Nephron (organoid): ENCODE measurements around the gene PSPC1.
"Not testable (repeated sequence)": the region's sequence is repeated elsewhere in the genome, so short reads cannot be mapped to it uniquely, and the experiment has no call there.

Experiments
- H3K27ac Mint-ChIP-seq, 3 experiments: 2 replicates each; pipeline ENCODE4 v1.8.0; 2020; ENCODE audit warnings: mixed read lengths in 3 of 3, mild to moderate bottlenecking in 2 of 3, moderate library complexity in 1 of 3
- H3K27me3 Mint-ChIP-seq: 2 replicates; pipeline ENCODE4 v1.8.0; 2021; ENCODE audit warnings: low read depth, mild to moderate bottlenecking, moderate library complexity, mixed read lengths
- H3K36me3 Mint-ChIP-seq: 2 replicates; pipeline ENCODE4 v1.8.0; 2020; ENCODE audit warnings: low read depth, mixed read lengths
- H3K4me1 Mint-ChIP-seq: 2 replicates; pipeline ENCODE4 v1.8.0; 2020; ENCODE audit warnings: mixed read lengths
- H3K4me3 Mint-ChIP-seq, 3 experiments: 2 replicates each; pipeline ENCODE4 v1.8.0; 2020; ENCODE audit warnings: mild to moderate bottlenecking in 3 of 3, mixed read lengths in 3 of 3, moderate library complexity in 2 of 3
- H3K9me3 Mint-ChIP-seq: 2 replicates; pipeline ENCODE4 v1.8.0; 2020; ENCODE audit warnings: mixed read lengths
- TF ChIP-seq, protein P1 (sequence below), 3 experiments: fragments of 200-600 bp; sonication (generic); IDR thresholded peaks; one replicate each; pipeline ENCODE4 v1.5.0; 2021; ENCODE audit warnings: antibody characterized with exemption in 3 of 3; ENCODE audit not compliant: unreplicated experiment in 3 of 3

The PSPC1 gene

DNA sequence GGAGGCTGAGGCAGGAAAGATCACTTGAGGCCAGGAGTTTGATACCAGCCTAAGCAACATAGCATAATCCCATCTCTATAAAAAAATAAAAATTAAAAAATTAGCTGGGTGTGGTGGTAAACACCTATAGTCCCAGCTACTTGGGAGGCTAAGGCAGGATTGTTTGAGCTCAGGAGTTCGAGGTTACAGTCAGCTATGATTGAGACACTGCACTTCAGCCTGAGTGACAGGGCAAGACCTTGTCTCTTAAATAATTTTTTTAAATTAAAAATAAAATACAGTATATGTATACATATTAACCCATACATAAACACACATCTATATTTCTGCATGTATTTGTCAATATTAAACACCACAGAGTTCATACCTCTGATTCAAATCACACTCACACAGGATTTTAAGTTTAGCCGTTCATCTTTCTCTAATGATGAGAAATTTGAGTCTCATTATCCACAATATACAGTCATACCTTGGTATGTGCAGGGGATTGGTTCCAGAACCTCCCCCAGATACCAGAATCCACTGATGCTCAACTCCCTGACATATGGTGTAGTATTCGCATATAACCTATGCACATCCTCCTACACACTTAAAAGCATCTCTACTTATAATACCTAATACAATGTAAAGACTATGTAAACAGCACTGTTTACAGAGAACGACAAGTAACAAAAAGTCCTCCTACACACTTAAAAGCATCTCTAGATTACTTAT is 44.7 kb downstream of the PSPC1 start:
- Mint-ChIP-seq H3K36me3 (peaks cover 82% of the 10 kb centered on the region), H3K4me3 (no peak overlapping the region), H3K27ac (peak overlapping the region in 1 of 3 experiments; percentile 35), H3K4me1 (peaks cover 5% of the 10 kb centered on the region), H3K9me3 (no peaks in the 10 kb centered on the region), H3K27me3 (no peaks in the 10 kb centered on the region)
- TF ChIP-seq, protein P1, sequence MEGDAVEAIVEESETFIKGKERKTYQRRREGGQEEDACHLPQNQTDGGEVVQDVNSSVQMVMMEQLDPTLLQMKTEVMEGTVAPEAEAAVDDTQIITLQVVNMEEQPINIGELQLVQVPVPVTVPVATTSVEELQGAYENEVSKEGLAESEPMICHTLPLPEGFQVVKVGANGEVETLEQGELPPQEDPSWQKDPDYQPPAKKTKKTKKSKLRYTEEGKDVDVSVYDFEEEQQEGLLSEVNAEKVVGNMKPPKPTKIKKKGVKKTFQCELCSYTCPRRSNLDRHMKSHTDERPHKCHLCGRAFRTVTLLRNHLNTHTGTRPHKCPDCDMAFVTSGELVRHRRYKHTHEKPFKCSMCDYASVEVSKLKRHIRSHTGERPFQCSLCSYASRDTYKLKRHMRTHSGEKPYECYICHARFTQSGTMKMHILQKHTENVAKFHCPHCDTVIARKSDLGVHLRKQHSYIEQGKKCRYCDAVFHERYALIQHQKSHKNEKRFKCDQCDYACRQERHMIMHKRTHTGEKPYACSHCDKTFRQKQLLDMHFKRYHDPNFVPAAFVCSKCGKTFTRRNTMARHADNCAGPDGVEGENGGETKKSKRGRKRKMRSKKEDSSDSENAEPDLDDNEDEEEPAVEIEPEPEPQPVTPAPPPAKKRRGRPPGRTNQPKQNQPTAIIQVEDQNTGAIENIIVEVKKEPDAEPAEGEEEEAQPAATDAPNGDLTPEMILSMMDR (IDR thresholded peaks at IDR 0.05; ENCODE audit: unreplicated experiment in 3 of 3), result no peak

DNA sequence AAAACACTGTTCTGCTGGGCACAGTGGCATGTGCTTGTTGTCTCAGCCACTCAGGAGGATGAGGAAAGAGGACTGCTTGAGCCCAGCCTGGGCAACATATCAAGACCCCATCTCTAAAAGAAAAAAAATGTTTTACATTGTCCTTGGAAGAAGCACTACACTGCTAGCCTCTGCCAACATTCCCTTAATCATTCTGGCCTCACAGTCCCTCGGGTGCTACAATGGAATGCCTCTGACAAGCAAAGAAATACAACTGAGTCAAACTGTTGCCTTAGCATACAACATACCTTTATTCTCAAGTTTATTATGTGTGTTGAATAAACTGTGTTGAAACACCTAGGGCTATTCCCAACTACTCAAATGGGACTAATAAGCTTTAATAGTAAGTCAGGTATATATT is 56.1 kb downstream of the PSPC1 start:
- Mint-ChIP-seq H3K36me3 (peaks cover 67% of the 10 kb centered on the region), H3K4me1 (no peaks in the 10 kb centered on the region), H3K27me3 (no peaks in the 10 kb centered on the region), H3K4me3 (no peak overlapping the region), H3K9me3 (no peaks in the 10 kb centered on the region), H3K27ac (no peak overlapping the region)
- TF ChIP-seq, protein P1 (IDR thresholded peaks at IDR 0.05; ENCODE audit: unreplicated experiment in 3 of 3), result no peak

DNA sequence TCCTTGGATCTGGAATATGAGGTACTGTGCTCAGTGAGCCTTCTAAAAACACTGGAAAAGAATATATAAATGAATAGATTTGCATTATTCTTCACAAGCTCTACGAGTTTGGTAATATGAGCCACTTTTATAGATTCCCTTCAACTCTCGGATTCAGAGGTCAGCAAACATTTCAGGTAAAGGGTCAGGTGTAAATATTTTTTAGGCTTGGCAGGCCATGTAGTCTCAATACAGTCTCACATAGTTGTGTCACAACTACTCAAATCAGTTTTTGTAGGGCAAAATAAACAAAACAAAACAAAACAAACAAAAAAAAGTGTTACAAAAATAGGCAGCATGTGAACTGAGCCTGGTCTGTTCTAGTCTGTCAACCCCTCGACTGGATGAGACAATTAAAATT is 57.4 kb downstream of the PSPC1 start:
- no peaks in the 10 kb centered on the region for H3K27me3 Mint-ChIP-seq
- H3K4me1 Mint-ChIP-seq, result no peaks in the 10 kb centered on the region
- peaks cover 60% of the 10 kb centered on the region for H3K36me3 Mint-ChIP-seq
- TF ChIP-seq, protein P1 (IDR thresholded peaks at IDR 0.05; ENCODE audit: unreplicated experiment in 3 of 3), result no peak
- no peak overlapping the region for H3K4me3 Mint-ChIP-seq
- no peaks in the 10 kb centered on the region for H3K9me3 Mint-ChIP-seq
- no peak overlapping the region for H3K27ac Mint-ChIP-seq

DNA sequence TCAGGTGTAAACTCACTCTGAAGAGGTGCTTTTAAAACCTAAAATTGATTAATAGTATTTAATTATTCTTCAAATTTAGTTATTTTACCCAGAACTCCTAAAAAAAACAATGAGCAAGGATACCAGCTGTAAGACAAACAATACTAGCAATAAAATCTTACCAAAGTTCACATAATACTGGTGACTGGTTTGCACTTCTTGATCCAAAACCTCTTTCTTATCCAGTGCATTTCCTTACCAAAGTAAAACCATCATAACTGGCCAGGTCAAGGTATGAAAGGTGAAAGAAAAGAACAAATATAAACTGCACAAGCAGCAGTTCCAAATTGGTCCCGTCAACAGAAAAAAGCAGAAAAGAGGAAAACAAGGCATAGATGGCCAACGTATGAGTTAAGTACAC is 62.7 kb downstream of the PSPC1 start:
- Mint-ChIP-seq H3K4me3 (no peak overlapping the region), H3K36me3 (peaks cover 42% of the 10 kb centered on the region), H3K9me3 (no peaks in the 10 kb centered on the region), H3K27ac (no peak overlapping the region), H3K27me3 (no peaks in the 10 kb centered on the region), H3K4me1 (no peaks in the 10 kb centered on the region)
- TF ChIP-seq, protein P1 (IDR thresholded peaks at IDR 0.05; ENCODE audit: unreplicated experiment in 3 of 3), result no peak

DNA sequence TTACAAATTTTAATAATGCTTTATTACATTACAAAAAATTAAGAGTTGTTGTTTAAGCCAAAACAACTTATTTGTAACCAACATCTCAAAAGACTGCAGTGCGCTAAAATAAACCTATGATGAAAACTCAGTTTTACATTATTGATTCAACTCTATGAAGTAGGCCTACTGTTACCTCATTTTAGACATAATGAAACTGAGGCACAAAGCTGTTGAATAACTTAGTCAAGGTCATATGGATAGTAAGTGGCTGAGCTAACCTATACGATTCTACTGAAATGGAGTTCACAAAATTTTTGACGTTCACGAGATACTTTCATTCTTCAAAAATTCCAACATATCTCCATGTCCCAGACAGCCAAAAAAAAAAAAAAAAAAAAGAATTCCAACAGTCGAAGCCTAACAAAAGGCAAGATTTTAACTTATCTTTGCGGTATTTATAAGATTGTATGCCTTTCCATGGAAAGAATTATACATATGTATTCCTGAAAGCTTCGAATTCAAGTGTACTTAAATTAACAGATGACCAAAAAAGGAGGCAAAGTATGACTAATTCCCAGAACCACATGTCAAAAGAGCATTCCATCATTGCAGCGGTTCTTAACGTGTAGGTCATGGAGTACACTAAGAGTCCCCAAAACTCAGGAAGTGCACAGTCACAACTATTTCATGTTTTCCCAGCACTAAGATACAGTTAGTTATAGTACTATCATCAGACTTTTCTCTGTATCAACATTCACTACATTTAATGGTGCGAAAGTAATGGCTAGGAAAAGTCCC is 69.4 kb downstream of the PSPC1 start:
- peaks cover 26% of the 10 kb centered on the region for H3K36me3 Mint-ChIP-seq
- no peak overlapping the region for H3K4me3 Mint-ChIP-seq
- H3K27ac Mint-ChIP-seq, result no peak overlapping the region
- no peaks in the 10 kb centered on the region for H3K4me1 Mint-ChIP-seq
- H3K9me3 Mint-ChIP-seq, result no peaks in the 10 kb centered on the region
- TF ChIP-seq, protein P1 (IDR thresholded peaks at IDR 0.05; ENCODE audit: unreplicated experiment in 3 of 3), result no peak
- H3K27me3 Mint-ChIP-seq, result no peaks in the 10 kb centered on the region

DNA sequence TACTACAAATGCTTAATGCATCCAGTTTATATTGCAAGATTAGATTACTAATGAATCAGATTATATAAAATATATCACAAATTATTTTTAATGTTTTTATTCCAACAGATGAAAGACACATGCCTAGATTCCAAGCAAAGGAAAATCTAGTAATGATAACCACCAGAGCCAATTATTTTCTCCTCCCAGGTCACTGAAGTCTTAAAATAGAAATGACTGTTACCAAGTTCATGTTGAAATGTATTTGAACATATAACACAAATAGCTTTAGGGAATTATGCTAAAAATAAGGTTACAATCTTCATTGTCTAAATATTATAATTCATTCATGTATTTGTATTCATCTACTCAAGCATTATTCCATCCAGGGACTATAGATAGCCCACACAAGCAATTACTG is 73.0 kb downstream of the PSPC1 start:
- not testable (repeated sequence) for H3K27ac Mint-ChIP-seq, H3K4me1 Mint-ChIP-seq, H3K4me3 Mint-ChIP-seq, H3K9me3 Mint-ChIP-seq, H3K27me3 Mint-ChIP-seq
- peaks cover 17% of the 10 kb centered on the region for H3K36me3 Mint-ChIP-seq

DNA sequence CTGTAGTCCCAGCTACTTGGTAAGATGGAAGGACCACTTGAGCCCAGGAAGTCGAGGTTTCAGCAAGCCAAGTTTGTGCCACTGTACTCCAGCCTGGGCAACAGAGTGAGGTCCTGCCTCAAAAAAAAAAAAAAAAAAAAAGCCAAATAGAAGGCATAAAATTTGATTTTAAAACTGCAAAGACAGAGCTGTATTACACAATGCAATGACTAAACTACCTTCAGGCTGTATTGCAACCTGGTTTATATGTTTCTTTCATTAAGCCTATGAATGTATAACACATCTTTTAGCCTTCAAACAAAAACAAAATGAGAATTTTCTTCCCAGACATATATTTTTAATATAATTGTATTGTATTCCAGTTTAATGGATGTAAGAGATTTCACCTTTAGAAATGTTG is 73.7 kb downstream of the PSPC1 start:
- H3K4me3 Mint-ChIP-seq, H3K27me3 Mint-ChIP-seq, H3K9me3 Mint-ChIP-seq, H3K27ac Mint-ChIP-seq, H3K4me1 Mint-ChIP-seq: not testable (repeated sequence)
- H3K36me3 Mint-ChIP-seq, result peaks cover 11% of the 10 kb centered on the region

DNA sequence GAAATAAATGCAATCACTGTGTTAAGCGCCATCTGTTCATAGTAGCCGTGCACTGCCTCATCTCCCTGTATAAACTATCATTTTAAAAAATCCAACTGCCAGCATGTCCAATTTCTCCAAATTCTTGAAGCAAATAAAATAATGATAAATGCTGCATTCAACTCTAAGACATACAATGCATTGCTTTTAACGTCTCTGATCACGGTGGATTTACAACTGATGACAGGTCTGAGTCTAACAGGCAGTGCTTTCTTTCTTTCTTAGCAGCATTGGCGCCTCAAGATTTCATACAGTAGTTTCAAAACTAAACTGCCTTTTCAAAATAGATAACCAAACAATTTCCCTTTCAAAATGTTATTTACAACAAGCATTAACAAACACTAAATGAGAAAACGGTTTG is 78.5 kb downstream of the PSPC1 start:
- H3K4me1 Mint-ChIP-seq, H3K4me3 Mint-ChIP-seq, H3K27ac Mint-ChIP-seq, H3K9me3 Mint-ChIP-seq, H3K27me3 Mint-ChIP-seq: not testable (repeated sequence)
- peaks cover 18% of the 10 kb centered on the region for H3K36me3 Mint-ChIP-seq

DNA sequence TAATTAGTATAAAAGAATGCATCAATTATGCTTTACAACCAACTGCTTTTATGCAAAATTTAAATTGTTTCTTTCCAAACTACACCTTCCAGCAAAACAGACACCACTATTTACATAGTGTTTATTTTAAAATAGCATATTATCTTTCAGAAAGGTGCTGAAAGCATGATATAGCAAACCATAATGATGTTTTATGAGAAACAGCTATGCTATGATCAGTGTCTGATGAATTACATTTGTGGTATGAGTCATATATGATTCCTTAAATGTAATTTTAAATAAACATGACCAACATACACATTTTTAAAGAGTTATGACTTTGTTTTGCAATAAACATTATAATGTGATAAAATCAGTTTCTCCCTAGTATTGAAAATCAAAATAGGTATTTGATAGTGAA is 81.1 kb downstream of the PSPC1 start:
- H3K4me3 Mint-ChIP-seq, H3K9me3 Mint-ChIP-seq, H3K27me3 Mint-ChIP-seq, H3K4me1 Mint-ChIP-seq, H3K27ac Mint-ChIP-seq: not testable (repeated sequence)
- H3K36me3 Mint-ChIP-seq, result peaks cover 14% of the 10 kb centered on the region

DNA sequence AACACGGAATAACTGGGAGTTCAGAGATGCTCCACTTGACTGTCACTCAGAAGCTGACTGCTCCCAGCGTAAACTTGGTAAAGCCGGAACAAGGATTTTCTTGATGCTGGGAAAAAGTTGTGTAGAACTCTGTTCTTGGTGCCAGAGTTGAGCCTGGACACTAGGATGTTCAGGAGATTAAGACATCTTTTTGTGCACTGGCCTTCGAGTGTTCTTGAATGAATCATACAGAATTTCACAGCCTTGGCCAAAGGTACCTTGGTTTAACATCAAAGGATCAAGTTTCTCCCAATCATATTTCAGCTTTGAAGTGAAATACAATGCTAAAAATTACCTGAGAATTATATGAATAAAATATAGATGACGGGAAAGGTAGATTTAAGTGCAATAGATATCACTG is 81.8 kb downstream of the PSPC1 start:
- not testable (repeated sequence) for H3K9me3 Mint-ChIP-seq, H3K4me1 Mint-ChIP-seq, H3K4me3 Mint-ChIP-seq

More for the DNA sequence above, 81.8 kb downstream of the PSPC1 start:
- H3K36me3 Mint-ChIP-seq, H3K27me3 Mint-ChIP-seq, H3K27ac Mint-ChIP-seq: not testable (repeated sequence)
